Heart right ventricle (tissue), 16 donors: Measurements from ENCODE around the gene DHPS. TPM values are rescaled to one million over a fixed set of nuclear protein-coding genes. Genes with fewer than 3 reads are reported as not detected.

Experiments
- ATAC-seq, 8 donors: fragments of 200-7000 bp; cut with Tn5 transposase; one replicate each; pipeline ENCODE4 v1.9.1; 2020; ENCODE audit warnings: mild to moderate bottlenecking in 8 of 8, moderate library complexity in 8 of 8, moderate number of reproducible peaks in 1 of 8
- DNase-seq, 2 donors: peaks; one replicate each; pipeline ENCODE4 v3.0.0-alpha.2; 2020
- H3K27ac ChIP-seq, 10 donors: fragments of 200-600 bp; sonication (generic) in 2 of 10; one replicate each; pipeline versions ENCODE4 v1.5.0 to v1.8.0; 2020 to 2022; ENCODE audit warnings: mild to moderate bottlenecking in 3 of 10
- H3K27me3 ChIP-seq, 7 donors: fragments of 200-600 bp; one replicate each; pipeline ENCODE4 v1.8.0; 2021 to 2022; ENCODE audit warnings: mild to moderate bottlenecking in 2 of 7
- H3K36me3 ChIP-seq, 9 donors: fragments of 200-600 bp; sonication (generic) in 1 of 9; one replicate each; pipeline versions ENCODE4 v1.5.0 to v1.8.0; 2020 to 2022; ENCODE audit warnings: mild to moderate bottlenecking in 2 of 9
- H3K4me1 ChIP-seq, 9 donors: fragments of 200-600 bp; sonication (generic) in 1 of 9; one replicate each; pipeline versions ENCODE4 v1.5.0 to v1.8.0; 2020 to 2022; ENCODE audit warnings: mild to moderate bottlenecking in 4 of 9
- H3K4me3 ChIP-seq, 10 donors: fragments of 200-600 bp; sonication (generic) in 2 of 10; one replicate each; pipeline versions ENCODE4 v1.5.0 to v1.8.0; 2020 to 2022; ENCODE audit warnings: mild to moderate bottlenecking in 7 of 10, moderate library complexity in 2 of 10
- H3K9me3 ChIP-seq, 11 donors: fragments of 200-600 bp in 10 of 11; sonication (generic) in 2 of 11; one replicate each; pipeline versions ENCODE4 v1.5.0 to v1.8.0; 2013 to 2022; ENCODE audit warnings: mild to moderate bottlenecking in 2 of 11, control low read depth in 1 of 11, moderate library complexity in 1 of 11
- WGBS, 2 donors: extraction: QIAGEN DNeasy Blood & Tissue Kit; methylation state at CpG; one replicate each; pipeline ENCODE4 v1.1.7; 2013; ENCODE audit warnings: inconsistent platforms in 1 of 2; 5-methylcytosine and 5-hydroxymethylcytosine counted together
- intact Hi-C, 10 donors: fragments of 100-400 bp; cut with DNase I; formaldehyde crosslinking; loops; one replicate each; pipeline versions ENCODE4 v1.11.1 to v1.14.2; 2022
- polyA plus RNA-seq, 2 donors: library from polyadenylated mRNA; stranded (reverse); fragments of 200-250 nt; gene quantifications; one replicate each; pipeline ENCODE4 v1.2.3, GENCODE V29; 2013
- total RNA-seq, 10 donors: library from RNA; stranded (reverse); fragmentation: NEBNext Ultra II Directional in 3 of 10; extraction: Animal tissue kit (Norgen Biotek cat#: 25700) in 3 of 10; gene quantifications; one replicate each; pipeline versions ENCODE4 v1.2.1 to v1.2.4, GENCODE V29; 2021 to 2023
- TF ChIP-seq, protein P1 (sequence below), 9 donors: fragments of 200-600 bp; sonication (generic) in 2 of 9; IDR thresholded peaks; one replicate each; pipeline versions ENCODE4 v1.5.0 to v1.8.0; 2021 to 2022; ENCODE audit warnings: antibody characterized with exemption in 9 of 9, mild to moderate bottlenecking in 5 of 9, moderate library complexity in 1 of 9
- donor health status: Arrhythmogenic right ventricular cardiomyopathy.
- donor health status: ischemic (EF 13 %, LVEDD 7.1; RV severe dilation, severe dysfunction).
- donor health status: healthy with polysubstance abuse.
- donor health status: DM: no; HTN: yes; CAD: no.
- donor health status: DM: no; HTN: no; CAD: no.
- donor health status: ischemic (EF 25% LVEDD 6.9; RV normal size, moderate dysfunction).
- donor health status: ischemic (EF 25% LVEDD 5.7; RV mildly dilated, moderate dysfunction).
- donor health status: healthy.
- donor health status: DM: yes; HTN: yes; CAD: no.
- donor health status: Ischemic cardiomyopathy.
- donor health status: ischemic (EF 35%, LVEDD 5.7; RV mildly dilated, moderate dysfunction).
- donor health status: nonischemic (EF 11% LVEDD 7.7; RV severe dilation, severe dysfunction).
- donor health status: DM: yes; HTN: yes; CAD: no.
- donor health status: PGD.
- donor health status: ischemic (EF 29% LVEDD 5.4; RV normal size, mild dysfunction).
- donor health status: nonischemic (EF 23%, LVEDD 6.1; RV moderate dilation, normal function).

DHPS gene
- total and polyA plus RNA-seq, 12 donors: 43.6 to 82.2 (median 51.3) TPM

DNA sequence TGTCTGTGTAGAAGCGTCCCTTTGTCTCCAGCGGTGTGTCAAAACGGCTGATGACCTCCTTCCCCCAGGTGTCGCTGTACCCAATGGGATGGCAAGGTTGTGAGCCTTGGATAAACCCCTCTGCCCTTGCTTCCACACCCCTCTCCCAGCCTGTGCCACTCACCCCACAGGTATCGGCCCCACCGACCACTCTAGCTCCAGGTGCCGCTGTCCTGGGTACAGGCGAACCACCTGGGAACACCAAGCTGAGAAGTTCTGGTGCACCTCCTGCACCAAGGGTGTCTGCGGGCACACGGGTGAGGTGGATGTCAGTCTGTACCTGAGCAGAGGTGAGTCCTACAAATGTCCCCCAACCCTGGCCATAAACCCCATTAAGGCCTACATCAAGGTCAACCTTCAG is 31.7 kb downstream of the DHPS start:
- intact Hi-C loops: no loop called here
- no peak overlapping the region for H3K4me3 ChIP-seq
- H3K9me3 ChIP-seq: no peaks in the 10 kb centered on the region
- 94 to 95% methylated on average over 10 of the region's 10 CpGs for WGBS, 2 donors
- no peaks in the 10 kb centered on the region for H3K27me3 ChIP-seq
- DNase-seq (no peak), ATAC-seq (no peak)
- H3K4me1 ChIP-seq: peaks cover 7 to 15% (median 11%) of the 10 kb centered on the region in 9 donors
- TF ChIP-seq, protein P1, sequence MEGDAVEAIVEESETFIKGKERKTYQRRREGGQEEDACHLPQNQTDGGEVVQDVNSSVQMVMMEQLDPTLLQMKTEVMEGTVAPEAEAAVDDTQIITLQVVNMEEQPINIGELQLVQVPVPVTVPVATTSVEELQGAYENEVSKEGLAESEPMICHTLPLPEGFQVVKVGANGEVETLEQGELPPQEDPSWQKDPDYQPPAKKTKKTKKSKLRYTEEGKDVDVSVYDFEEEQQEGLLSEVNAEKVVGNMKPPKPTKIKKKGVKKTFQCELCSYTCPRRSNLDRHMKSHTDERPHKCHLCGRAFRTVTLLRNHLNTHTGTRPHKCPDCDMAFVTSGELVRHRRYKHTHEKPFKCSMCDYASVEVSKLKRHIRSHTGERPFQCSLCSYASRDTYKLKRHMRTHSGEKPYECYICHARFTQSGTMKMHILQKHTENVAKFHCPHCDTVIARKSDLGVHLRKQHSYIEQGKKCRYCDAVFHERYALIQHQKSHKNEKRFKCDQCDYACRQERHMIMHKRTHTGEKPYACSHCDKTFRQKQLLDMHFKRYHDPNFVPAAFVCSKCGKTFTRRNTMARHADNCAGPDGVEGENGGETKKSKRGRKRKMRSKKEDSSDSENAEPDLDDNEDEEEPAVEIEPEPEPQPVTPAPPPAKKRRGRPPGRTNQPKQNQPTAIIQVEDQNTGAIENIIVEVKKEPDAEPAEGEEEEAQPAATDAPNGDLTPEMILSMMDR (IDR thresholded peaks at IDR 0.05): no peak
- peaks cover 0 to 51% (median 0%) of the 10 kb centered on the region in 9 donors for H3K36me3 ChIP-seq
- no peak overlapping the region for H3K27ac ChIP-seq

DNA sequence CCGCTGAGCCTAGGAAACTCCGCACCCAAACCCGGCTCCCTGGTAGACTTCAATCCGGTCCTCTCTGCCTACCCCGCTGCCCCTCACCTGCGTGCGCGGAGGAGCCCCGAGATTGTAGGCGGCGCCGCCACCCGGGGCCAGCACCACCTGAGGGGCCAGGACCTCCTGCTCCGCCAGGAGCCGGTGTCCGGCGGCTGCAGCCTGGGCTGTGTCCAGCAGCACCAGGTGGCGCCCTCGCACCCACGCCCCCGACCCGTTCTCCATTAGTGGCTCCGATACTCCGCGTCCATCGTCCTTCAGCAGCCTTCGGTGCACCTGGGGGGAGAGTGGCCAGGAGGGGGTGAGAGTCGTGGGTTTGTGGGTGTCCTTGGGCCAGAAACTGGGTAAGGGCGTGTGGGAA is 33.6 kb downstream of the DHPS start:
- H3K36me3 ChIP-seq: peaks cover 0 to 34% (median 0%) of the 10 kb centered on the region in 9 donors
- H3K4me3 ChIP-seq: peak overlapping the region in 8 of 10 donors; percentile 22 to 44 (median 32)
- ATAC-seq (peak; percentile 34 to 75 (median 54)), DNase-seq (no peak)
- no peak overlapping the region for H3K27ac ChIP-seq
- no peaks in the 10 kb centered on the region for H3K9me3 ChIP-seq
- WGBS, 2 donors: 8 to 15% methylated on average over 29 of the region's 29 CpGs
- H3K27me3 ChIP-seq: no peaks in the 10 kb centered on the region
- TF ChIP-seq, protein P1 (IDR thresholded peaks at IDR 0.05): peak in 6 of 9 donors; percentile 21 to 44 (median 36)
- intact Hi-C loops: no loop called here
- H3K4me1 ChIP-seq: peaks cover 7 to 15% (median 11%) of the 10 kb centered on the region in 9 donors

DNA sequence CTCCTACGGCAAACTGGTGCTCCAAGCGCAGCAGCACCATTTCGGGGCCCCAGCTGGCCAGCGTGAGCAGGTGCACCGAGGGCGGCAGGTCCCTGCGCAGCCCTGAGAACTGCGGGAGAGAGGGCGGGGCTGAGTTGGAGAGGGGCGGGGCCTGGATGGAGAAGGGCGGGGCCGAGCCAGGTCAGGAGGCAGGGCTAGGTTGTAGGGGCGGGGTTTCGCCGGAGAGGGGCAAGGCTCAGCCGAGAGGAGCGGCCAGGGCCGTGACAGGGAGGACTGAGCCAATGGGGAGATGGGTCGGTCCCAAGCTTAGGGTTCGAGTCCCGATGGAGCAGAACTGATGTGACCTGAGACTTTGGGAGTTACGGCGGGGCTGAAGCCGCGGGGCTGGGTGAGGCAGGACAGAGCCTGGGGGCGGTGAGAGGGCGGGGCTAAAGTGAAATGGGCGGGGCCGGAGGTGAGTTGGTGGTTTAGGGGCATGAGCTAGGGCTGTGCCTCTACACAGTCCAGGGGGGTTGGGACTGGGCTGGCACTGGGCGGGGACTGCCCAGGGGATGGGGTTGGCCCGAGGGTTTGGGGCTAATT is 34.1 kb downstream of the DHPS start:
- Histone ChIP-seq H3K27me3 (no peaks in the 10 kb centered on the region), H3K4me1 (peaks cover 7 to 15% (median 11%) of the 10 kb centered on the region in 9 donors), H3K27ac (no peak overlapping the region), H3K4me3 (peak overlapping the region in 8 of 10 donors; percentile 22 to 44 (median 32)), H3K36me3 (peaks cover 0 to 29% (median 0%) of the 10 kb centered on the region in 9 donors), H3K9me3 (no peaks in the 10 kb centered on the region)
- ATAC-seq (peak; percentile 63 to 91 (median 86)), DNase-seq (peak in 1 of 2 donors; percentile 72)
- TF ChIP-seq, protein P1 (IDR thresholded peaks at IDR 0.05): no peak
- intact Hi-C loops: no loop called here
- WGBS, 2 donors: 15 to 16% methylated on average over 30 to 31 of the region's 31 CpGs

DNA sequence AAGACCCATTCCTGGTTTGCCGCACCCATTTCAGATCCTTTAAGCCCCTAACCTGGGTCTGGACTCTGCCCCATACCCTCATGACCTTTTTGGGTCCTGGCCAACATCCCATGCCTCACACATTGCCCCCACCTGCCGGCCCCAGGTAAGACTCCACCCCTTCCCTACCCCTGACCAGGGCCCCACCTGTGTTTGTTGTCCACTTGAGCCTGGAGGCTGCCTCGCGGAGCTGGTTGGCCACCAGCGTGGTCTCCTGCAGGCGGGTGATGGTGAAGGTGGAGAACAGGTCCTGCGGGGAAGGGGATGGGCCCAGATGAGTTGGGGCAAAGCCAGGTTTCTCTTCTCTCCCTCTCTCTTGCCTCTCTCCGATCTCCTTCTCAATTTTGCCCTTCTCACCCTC is 34.6 kb downstream of the DHPS start:
- ATAC-seq (no peak), DNase-seq (no peak)
- intact Hi-C loops: no loop called here
- no peaks in the 10 kb centered on the region for H3K9me3 ChIP-seq
- WGBS, 2 donors: 78 to 79% methylated on average over 8 of the region's 8 CpGs
- TF ChIP-seq, protein P1 (IDR thresholded peaks at IDR 0.05): no peak
- peaks cover 0 to 26% (median 0%) of the 10 kb centered on the region in 9 donors for H3K36me3 ChIP-seq
- H3K4me1 ChIP-seq: peaks cover 7 to 15% (median 11%) of the 10 kb centered on the region in 9 donors
- H3K27ac ChIP-seq: no peak overlapping the region
- H3K4me3 ChIP-seq: no peak overlapping the region
- H3K27me3 ChIP-seq: no peaks in the 10 kb centered on the region
